Stimulated activated CD8-positive, alpha-beta memory T cell treated with anti-CD3 and anti-CD28 coated beads, Interleukin-7, amount 100 ng/mL, for 48 hours (primary cell): Measurements from ENCODE around the gene DAND5.
"Not testable (repeated sequence)": the region's sequence is repeated elsewhere in the genome, so short reads cannot be mapped to it uniquely, and the experiment has no call there.

Source experiments
- DNase-seq, 2 donors: peaks; one replicate each; pipeline ENCODE4 v3.0.0-alpha.2; 2020; ENCODE audit warnings: low read depth in 1 of 2; ENCODE audit errors: extremely low read depth in 1 of 2

Gene DAND5

DNA sequence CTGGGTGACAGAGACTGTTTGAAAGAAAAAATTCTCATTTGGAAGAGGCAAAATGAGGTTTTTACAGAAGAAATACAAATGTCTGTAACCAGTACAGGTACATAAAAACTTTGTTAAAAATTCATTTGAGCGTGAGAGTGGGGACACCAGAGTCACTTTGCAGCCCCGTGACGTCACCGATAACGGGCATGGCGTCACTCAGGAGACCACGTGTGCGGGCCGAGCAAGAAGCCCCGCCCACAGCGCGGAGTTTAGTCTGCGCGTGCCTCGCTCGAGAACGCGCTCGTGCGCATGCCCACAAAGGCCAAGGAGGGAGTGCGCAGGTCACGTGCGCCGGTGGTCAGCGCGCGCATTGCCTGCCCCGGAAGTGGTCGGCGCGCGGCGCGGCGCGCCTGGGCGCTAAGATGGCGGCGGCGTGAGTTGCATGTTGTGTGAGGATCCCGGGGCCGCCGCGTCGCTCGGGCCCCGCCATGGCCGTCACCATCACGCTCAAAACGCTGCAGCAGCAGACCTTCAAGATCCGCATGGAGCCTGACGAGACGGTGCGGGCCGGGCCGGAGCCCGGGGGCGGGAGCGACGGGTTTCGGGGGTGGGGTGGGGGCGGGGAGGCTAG is 23.8 kb upstream of the DAND5 start, which contains the start of gene RAD23A:
Gene RAD23A (plus strand): TSS at position 384 of the 613 bp plus-strand sequence. CDS start 87 bp downstream, at position 471.
- peak; percentile 96 to 98 for DNase-seq

DNA sequence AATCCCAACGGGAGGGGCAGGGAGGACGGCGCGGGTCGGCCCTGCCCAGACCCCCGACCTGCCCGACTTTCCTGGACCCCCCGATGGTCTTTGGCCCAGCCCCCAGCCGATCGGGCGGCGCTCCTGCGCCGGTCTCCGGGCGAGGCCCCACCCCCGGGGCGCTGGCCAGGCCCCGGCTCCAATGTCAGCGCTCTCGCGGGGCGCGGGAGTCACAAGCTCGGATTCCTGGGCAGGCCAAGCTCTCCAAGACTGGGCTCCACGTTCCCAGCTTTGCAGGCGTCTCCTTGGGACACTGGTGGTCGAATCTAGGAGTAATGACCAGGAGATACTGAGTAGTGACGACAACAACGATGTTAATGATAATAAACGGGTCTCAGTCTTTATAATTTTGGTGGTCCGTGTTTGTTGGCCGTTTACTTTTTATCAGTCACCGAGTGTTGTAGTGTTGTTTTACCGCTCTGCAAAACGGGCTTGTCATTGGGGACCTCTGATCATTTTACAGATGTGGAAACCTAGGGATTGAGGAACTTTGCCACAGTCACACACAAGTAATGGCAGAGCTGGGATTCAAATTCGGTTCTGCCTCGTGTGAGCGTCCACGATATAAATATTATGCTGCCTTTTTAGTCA is 23.2 kb upstream of the DAND5 start:
- DNase-seq: peak in 1 of 2 donors; percentile 47

DNA sequence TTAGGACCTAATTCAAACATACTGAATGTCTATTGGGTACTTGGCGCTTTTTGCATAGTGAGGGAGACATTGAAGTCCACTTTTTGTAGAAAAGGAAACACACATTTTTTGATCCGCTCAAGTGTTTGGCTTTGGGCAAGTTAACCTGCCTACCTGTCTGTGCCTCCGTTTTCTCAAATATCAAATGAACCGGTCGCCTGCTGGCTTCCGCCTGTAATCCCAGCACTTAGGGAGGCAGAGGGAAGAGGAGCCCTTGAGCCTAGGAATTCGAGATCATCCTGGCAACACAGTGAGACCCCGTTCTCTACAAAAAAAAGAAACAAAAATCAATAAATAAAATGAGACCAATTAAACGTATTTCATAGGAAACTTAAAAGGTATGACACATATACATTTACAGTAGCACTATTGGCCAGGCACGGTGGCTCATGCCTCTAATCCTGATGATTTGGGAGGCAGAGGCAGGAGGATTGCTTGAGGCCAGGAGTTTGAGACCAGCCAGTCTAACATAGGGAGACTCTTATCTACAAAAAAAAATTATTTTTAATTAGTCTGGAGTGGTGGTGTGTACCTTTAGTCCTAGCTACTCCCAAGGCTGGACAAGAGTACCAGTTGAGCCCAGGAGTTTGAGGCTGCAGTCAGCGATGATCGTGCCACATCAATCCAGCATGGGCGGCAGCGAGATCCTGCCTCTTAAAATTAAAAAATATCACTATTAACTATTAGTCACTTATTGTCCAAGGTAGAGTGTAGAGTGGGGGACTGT is 22.5 kb upstream of the DAND5 start:
- DNase-seq: no peak

DNA sequence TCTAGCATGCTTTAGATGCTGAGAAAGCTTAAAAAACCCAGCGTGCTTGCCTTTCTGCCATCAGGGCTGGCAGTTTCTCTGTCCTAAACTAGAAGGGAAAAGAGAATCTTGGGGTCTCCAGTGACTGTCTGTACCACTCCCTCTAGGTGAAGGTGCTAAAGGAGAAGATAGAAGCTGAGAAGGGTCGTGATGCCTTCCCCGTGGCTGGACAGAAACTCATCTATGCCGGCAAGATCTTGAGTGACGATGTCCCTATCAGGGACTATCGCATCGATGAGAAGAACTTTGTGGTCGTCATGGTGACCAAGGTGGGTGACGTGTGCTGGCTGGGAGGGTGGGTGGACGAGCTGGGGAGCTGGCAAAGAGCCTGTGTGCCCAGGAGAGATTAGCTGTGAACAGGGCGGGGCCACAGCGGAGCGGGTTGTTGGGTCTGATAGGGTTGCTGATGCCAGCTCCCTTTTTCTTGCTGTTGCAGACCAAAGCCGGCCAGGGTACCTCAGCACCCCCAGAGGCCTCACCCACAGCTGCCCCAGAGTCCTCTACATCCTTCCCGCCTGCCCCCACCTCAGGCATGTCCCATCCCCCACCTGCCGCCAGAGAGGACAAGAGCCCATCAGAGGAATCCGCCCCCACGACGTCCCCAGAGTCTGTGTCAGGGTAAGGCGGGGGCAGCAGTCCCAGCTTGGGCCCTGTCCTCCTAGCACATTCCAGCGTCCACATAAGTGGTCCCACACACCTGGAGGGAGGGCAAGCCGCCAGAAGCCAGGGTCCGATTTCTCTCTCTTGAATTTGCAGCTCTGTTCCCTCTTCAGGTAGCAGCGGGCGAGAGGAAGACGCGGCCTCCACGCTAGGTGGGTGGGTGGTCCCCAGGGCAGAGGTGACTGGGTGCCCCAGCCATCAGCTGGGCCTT is 21.4 kb upstream of the DAND5 start:
- DNase-seq: no peak

GRCh38 chr19:12948612-12949362 is 20.6 kb upstream of the DAND5 start:
- no peak for DNase-seq

- no peak for DNase-seq
Observed at GRCh38 chr19:12949363-12950283, 19.8 kb upstream of the DAND5 start.

GRCh38 chr19:12952050-12952449 is 17.3 kb upstream of the DAND5 start:
- DNase-seq: not testable (repeated sequence)

DNA sequence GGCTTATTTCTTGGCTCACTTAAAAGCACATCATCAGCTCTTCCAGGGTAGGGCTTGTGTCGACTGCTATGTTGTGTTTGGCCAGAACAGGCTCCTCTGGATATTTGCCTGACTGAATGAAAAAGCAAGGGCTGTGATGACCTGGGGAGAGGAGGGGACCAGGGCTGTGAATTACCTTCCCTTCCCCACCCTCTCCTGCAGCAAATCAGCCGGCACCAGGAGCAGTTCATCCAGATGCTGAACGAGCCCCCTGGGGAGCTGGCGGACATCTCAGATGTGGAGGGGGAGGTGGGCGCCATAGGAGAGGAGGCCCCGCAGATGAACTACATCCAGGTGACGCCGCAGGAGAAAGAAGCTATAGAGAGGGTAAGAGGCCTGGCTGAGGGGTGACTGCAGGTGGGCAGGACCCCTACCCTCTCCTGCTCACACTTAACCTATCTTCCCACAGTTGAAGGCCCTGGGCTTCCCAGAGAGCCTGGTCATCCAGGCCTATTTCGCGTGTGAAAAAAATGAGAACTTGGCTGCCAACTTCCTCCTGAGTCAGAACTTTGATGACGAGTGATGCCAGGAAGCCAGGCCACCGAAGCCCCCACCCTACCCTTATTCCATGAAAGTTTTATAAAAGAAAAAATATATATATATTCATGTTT is 16.8 kb upstream of the DAND5 start:
- no peak for DNase-seq

GRCh38 chr19:12953138-12953798 is 16.1 kb upstream of the DAND5 start:
- DNase-seq: no peak

GRCh38 chr19:12953799-12954611 is 15.4 kb upstream of the DAND5 start:
- no peak for DNase-seq

DNA sequence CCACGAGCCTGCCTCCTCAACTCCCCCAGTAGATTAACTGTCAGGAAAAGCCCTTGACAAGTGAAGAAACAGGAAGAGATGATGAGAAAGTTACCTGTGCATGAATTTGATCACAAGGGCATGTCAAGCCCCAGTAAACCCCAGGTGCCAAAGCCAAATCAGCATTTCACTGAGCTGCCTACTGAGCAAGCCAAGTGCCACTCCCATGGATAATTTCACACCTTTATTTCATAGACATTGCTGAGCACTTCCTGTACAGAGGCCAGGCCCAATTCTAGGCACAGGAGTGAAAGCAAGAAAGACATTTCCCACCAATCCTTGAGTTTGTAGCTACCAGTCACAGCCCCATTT is 14.8 kb upstream of the DAND5 start:
- no peak for DNase-seq

- DNase-seq: not testable (repeated sequence)
Observed at GRCh38 chr19:12955575-12955974, 13.8 kb upstream of the DAND5 start.

GRCh38 chr19:12955996-12956395 is 13.4 kb upstream of the DAND5 start:
- no peak for DNase-seq

- peak; percentile 68 to 72 for DNase-seq
Observed at GRCh38 chr19:12956446-12957388, 12.7 kb upstream of the DAND5 start, which contains the start of gene GADD45GIP1. Gene GADD45GIP1 (minus strand): TSS chr19:12957223. CDS start chr19:12957212, 11 bp downstream.

DNA sequence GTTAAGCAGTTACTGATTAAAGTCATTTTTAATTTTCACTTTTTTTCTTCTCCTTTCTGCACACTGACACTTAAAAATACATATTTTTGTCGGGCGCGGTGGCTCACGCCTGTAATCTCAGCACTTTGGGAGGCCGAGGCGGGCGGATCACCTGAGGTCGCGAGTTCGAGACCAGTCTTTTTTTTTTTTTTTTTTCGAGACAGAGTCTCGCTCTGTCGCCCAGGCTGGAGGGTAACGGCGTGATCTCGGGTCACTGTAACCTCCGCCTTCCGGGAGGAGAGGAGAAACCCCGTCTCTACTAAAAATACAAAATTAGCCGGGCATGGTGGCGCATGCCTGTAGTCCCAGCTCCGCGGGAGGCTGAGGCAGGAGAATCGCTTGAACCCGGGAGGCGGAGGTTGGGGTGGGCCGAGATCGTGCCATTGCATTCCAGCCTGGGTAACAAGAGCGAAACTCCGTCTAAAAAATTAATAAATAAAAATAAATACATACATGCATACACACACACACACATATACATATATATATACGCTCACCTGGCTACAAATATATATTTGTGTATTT is 11.9 kb upstream of the DAND5 start:
- not testable (repeated sequence) for DNase-seq

GRCh38 chr19:12959481-12959880 is 9.9 kb upstream of the DAND5 start:
- DNase-seq: no peak
